GM18499 (cell line): Measurements from ENCODE around the gene KCNH8.

Experiments
- ATAC-seq: cut with Tn5 transposase; IDR thresholded peaks from one replicate; pipeline ENCODE4 v1.9.1; 2021; ENCODE audit warnings: moderate number of reproducible peaks; ENCODE audit not compliant: insufficient read depth, unreplicated experiment

KCNH8 gene

GRCh38 chr3:19248143-19248542 is 99.8 kb downstream of the KCNH8 start:
- ATAC-seq, result no peak

DNA sequence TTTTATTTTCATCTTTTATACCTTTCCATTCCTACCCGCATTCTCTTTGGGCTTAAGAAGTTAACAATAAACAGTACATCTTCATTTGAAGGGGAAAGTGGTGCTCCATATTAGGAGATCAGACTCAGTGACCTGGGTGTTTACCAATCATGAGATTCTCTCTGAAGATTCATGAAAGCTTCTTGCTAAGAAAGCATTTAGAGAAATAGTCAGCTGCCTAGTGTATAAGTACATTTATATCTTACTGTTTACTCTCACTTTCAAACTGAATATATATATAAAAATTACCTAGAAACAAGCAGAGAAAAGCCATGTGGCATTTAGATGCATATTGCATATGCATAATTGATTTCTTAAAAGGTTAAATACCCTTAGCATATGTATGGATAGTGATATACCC is 100.5 kb downstream of the KCNH8 start:
- ATAC-seq, result no peak

DNA sequence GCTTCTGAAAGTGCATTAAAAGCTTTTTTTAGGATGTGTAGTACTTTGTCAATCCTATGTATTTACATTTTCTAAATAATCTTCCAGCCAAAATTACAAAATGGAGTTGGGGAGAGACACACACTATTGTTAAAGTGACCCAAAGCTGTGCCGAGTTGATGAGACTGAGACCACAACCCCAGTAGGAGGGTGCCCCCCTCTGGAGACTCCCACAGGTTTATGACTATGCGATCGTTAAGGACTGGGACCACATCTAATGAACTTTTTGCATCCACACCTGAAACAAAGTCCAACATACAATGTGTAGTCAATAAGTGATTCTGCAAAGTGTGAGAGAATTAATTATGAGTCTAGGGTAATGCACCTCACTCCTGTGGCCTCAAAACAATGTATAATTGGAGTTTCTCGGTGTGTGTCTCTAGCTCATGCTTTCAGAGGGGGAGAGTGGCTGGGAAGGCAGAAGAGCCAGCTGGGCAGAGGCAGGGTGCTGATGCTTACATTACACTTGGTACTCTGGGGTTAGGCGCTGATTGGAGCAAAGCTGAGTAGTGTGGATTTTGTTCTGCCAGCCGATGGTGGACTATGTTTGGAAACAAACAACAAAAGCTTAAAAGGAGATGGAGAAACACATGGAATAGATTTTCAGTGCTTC is 102.8 kb downstream of the KCNH8 start:
- no peak for ATAC-seq

- ATAC-seq, result no peak
Observed at GRCh38 chr3:19254189-19254588, 105.9 kb downstream of the KCNH8 start.

DNA sequence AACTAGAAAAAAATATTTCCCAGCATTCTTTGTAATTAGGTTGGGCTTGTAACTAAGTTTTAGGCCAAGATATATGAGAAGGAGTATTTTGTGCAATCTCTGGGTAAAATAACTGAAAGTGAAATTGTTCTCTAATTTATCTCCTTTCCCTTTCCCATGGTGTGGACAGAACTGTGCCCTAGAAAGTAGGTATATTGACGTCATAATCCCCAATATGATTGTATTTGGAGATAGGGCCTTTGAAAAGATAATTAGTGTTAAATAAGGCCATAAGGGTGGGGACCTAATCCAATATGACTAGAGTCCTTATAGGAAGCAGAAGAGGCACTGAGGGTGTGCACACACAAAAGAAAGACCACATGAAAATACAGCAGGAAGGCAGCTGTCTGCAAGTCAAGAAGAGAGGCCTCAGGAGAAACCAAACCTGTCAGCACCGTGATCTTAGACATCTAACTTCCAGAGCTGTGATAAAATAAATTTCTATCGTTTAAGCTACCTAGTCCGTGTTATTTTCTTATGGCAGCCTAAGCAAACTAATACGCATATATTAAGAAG is 106.6 kb downstream of the KCNH8 start:
- no peak for ATAC-seq

- ATAC-seq, result no peak
Observed at GRCh38 chr3:19256313-19256712, 108.0 kb downstream of the KCNH8 start.

DNA sequence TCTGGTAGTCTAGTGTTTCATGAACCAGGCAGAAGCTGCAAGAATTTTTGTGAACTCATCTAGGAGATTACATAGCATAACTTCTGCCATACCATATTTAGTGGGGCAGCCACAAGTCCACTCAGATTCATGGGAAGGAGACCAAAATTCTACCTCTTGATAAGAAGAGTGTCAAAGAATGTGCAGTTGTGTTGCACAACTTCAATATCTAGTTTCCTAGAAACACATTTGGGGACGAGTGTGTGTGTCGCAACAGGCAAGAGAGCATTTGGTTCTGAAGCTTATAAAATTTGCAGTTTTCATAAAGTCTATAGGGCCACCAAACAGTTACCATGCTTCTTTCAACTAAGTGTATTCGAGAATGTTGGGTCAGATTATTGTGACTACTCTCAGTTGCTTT is 115.3 kb downstream of the KCNH8 start:
- ATAC-seq, result no peak

DNA sequence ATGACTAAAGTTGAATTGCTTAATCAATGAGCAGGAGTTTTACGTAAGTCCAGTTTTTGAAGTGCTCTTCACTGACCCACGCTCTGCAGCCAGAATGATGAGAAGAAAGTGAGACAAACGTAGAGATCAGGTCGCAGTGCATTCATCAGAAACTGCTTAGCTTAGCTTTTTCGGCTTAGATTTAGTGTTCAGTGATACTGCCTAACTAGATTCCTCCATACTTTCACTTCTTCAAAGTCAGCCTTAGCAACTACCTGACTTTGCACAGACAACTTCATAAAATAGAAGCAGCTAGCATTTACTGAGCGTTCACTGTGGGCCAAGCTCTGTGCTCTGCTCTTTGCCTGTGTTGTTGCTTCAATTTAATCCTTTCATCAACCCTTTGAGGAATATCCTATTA is 116.1 kb downstream of the KCNH8 start:
- ATAC-seq, result no peak

DNA sequence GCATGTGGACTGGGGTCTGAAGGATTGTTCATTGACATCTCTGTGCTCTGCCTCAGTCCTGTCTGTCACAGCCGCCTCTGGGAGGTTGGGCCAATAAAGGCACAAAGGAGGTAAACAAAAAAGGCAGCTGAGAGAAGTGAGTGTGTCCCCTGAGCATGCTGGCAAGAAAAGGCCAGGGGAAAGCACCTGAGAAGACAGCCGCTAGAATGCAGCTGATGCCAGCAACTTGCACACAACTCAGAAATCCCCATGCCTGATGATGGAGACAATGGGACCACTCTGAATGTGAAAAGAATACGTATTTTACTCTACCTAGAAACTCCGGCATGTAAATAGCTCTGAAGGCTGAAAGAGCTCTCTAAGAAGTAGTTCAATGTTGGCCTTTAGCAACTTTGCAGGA is 118.7 kb downstream of the KCNH8 start:
- no peak for ATAC-seq

DNA sequence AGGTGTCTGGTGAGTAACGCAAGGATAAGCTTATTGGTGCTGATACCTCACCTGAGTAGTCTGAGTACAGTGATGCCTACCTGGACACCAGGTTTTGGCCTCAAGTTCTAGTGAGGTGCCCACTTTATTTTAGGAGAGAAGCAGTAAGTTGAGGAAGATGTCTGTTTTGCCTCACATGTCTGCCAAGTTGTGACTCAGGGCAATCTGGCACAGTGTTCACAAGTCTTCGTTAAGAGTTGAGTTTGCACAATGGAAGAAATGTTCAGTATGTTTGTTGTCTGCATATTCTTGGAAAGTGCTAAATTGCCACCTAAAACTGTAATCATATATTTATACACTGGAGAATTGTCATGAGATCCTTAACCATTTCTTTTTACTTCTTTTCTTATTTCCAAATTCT is 122.2 kb downstream of the KCNH8 start:
- no peak for ATAC-seq

DNA sequence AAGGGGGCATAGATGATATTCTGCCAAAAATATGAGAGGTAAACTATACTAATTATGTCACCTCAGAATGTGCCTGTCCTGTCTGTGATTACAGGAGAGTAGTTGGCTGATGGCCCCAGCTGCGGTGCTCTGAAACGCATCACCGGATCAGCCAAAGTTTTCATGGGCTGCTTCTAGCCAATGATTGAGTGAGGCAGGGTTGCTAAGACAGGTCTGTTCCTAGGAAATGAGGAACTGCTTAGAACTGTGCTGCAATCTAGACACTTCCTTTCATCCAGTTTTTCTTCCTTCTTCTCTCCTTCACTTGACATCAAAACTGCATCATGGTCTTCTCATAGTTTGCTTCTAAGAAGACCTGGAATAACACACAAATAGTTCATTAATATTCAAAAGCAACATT is 124.0 kb downstream of the KCNH8 start:
- no peak for ATAC-seq

DNA sequence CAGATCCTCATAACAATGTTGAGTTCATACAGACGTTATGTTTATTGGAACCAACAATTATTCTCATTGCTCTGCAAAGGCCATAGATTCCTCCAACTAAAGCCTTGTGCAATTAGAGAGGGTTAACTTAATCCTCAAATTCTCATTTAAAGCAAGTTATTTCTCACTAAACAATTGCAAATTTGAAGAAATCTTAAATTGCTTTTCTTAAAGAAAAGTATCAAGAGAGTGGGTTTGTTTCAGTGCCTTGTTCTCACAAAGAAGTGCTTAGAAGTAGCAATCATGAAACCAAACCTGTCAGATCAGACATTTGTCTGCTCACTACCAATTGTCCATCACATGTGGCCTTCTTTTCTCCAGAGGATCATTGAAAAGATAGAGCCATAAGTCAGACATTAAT is 124.8 kb downstream of the KCNH8 start:
- ATAC-seq, result no peak

- ATAC-seq, result no peak
Observed at GRCh38 chr3:19274576-19274975, 126.3 kb downstream of the KCNH8 start.

GRCh38 chr3:19284974-19285373 is 136.7 kb downstream of the KCNH8 start:
- ATAC-seq, result no peak

- ATAC-seq, result no peak
Observed at GRCh38 chr3:19293295-19293694, 145.0 kb downstream of the KCNH8 start.

DNA sequence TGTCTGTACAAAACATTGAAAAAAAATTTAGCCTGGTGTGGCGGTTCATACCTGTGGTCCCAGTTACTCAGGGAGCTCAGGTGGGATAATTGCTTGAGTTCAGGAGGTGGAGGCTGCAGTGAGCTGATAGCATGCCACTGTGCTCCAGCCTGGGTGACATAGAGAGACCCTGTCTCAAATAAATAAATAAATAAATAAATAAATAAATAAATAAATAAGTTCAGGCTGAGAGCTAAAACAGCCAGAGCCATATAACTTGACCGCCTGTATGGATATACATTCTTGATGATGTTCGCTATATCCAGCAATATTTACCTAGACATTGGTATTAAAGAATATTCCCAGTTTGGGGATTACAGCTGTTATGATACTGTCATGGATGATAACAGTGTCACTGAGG is 146.9 kb downstream of the KCNH8 start:
- ATAC-seq, result no peak

- ATAC-seq, result no peak
Observed at GRCh38 chr3:19331931-19332330, 183.6 kb downstream of the KCNH8 start.

GRCh38 chr3:19334120-19334519 is 185.8 kb downstream of the KCNH8 start:
- ATAC-seq, result no peak

GRCh38 chr3:19338769-19339168 is 190.5 kb downstream of the KCNH8 start:
- no peak for ATAC-seq

- no peak for ATAC-seq
Observed at GRCh38 chr3:19342389-19342788, 194.1 kb downstream of the KCNH8 start.

DNA sequence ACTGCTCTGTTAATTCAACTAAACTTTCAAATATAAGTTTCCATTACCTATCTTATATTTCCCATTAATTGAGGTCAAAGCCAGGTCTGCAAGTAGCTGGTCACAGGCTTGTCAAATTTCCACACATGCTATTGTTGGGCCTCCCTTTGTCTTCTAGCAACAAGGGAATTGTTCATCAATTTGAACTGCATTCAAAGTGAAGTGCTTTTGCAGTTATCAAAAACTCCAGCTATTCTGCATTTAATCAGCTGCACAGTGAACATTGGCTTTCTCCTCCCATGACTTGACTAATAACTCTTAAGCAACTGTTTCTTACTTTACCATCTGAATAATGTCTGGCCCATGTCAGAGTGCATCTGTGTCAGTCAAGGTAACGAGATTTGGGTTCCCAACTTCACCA is 198.4 kb downstream of the KCNH8 start:
- ATAC-seq, result no peak

- no peak for ATAC-seq
Observed at GRCh38 chr3:19347671-19348070, 199.4 kb downstream of the KCNH8 start.

GRCh38 chr3:19348500-19348899 is 200.2 kb downstream of the KCNH8 start:
- ATAC-seq, result no peak
